IPS-18c (cell line): Measurements from ENCODE around the gene ZNF385D.
A peak's percentile ranks its signal among the peaks of the same experiment; 100 is the strongest.

Experiments
- H3K4me3 ChIP-seq: 2 replicates; pipeline ENCODE4 v1.7.0; 2013; ENCODE audit warnings: low read depth, mild to moderate bottlenecking, low read length, moderate library complexity; ENCODE audit not compliant: insufficient read depth
- H3K9me3 ChIP-seq: one replicate; pipeline ENCODE4 v1.6.1; 2013; ENCODE audit warnings: mild to moderate bottlenecking, low read length, moderate library complexity; ENCODE audit not compliant: control insufficient read depth, insufficient read depth

Gene ZNF385D

GRCh38 chr3:21750831-21751391 is at the start of gene ZNF385D:
TSS of gene ZNF385D (minus strand) at chr3:21751210. CDS start at chr3:21750916, 294 bp downstream.
- H3K4me3 ChIP-seq = peak within 1 kb of the TSS; percentile 46
- no peaks in the 10 kb centered on the region for H3K9me3 ChIP-seq

GRCh38 chr3:21798356-21799088 is 47.5 kb upstream of the ZNF385D start:
- H3K4me3 ChIP-seq = no peak overlapping the region
- no peaks in the 10 kb centered on the region for H3K9me3 ChIP-seq

- H3K4me3 ChIP-seq = no peak overlapping the region
Observed at GRCh38 chr3:21795921-21796320, 44.9 kb upstream of the ZNF385D start.

GRCh38 chr3:21795152-21795837 is 44.3 kb upstream of the ZNF385D start:
- Histone ChIP-seq H3K9me3 (no peaks in the 10 kb centered on the region), H3K4me3 (no peak overlapping the region)

More at GRCh38 chr3:21795921-21796320, 44.9 kb upstream of the ZNF385D start:
- H3K9me3 ChIP-seq = no peaks in the 10 kb centered on the region

- no peaks in the 10 kb centered on the region for H3K9me3 ChIP-seq
- no peak overlapping the region for H3K4me3 ChIP-seq
Observed at GRCh38 chr3:21794291-21794690, 43.3 kb upstream of the ZNF385D start.

GRCh38 chr3:21792176-21792575 is 41.2 kb upstream of the ZNF385D start:
- Histone ChIP-seq H3K9me3 (no peaks in the 10 kb centered on the region), H3K4me3 (no peak overlapping the region)

- no peaks in the 10 kb centered on the region for H3K9me3 ChIP-seq
- no peak overlapping the region for H3K4me3 ChIP-seq
Observed at GRCh38 chr3:21791356-21791755, 40.3 kb upstream of the ZNF385D start.

GRCh38 chr3:21790466-21790865 is 39.5 kb upstream of the ZNF385D start:
- H3K9me3 ChIP-seq = no peaks in the 10 kb centered on the region

GRCh38 chr3:21789730-21790129 is 38.7 kb upstream of the ZNF385D start:
- no peaks in the 10 kb centered on the region for H3K9me3 ChIP-seq
- H3K4me3 ChIP-seq = no peak overlapping the region

More at GRCh38 chr3:21790466-21790865, 39.5 kb upstream of the ZNF385D start:
- no peak overlapping the region for H3K4me3 ChIP-seq

- Histone ChIP-seq H3K9me3 (no peaks in the 10 kb centered on the region), H3K4me3 (no peak overlapping the region)
Observed at GRCh38 chr3:21786438-21786797, 35.4 kb upstream of the ZNF385D start.

- H3K9me3 ChIP-seq = no peaks in the 10 kb centered on the region
- H3K4me3 ChIP-seq = no peak overlapping the region
Observed at GRCh38 chr3:21785765-21786437, 34.9 kb upstream of the ZNF385D start.

GRCh38 chr3:21783839-21784238 is 32.8 kb upstream of the ZNF385D start:
- no peak overlapping the region for H3K4me3 ChIP-seq
- H3K9me3 ChIP-seq = no peaks in the 10 kb centered on the region

GRCh38 chr3:21781355-21781754 is 30.3 kb upstream of the ZNF385D start:
- H3K9me3 ChIP-seq = no peaks in the 10 kb centered on the region
- no peak overlapping the region for H3K4me3 ChIP-seq

- H3K9me3 ChIP-seq = no peaks in the 10 kb centered on the region
Observed at GRCh38 chr3:21779909-21780308, 28.9 kb upstream of the ZNF385D start.

GRCh38 chr3:21778715-21779114 is 27.7 kb upstream of the ZNF385D start:
- H3K9me3 ChIP-seq = no peaks in the 10 kb centered on the region
- H3K4me3 ChIP-seq = no peak overlapping the region

More at GRCh38 chr3:21779909-21780308, 28.9 kb upstream of the ZNF385D start:
- no peak overlapping the region for H3K4me3 ChIP-seq

- Histone ChIP-seq H3K9me3 (no peaks in the 10 kb centered on the region), H3K4me3 (no peak overlapping the region)
Observed at GRCh38 chr3:21777821-21778220, 26.8 kb upstream of the ZNF385D start.

GRCh38 chr3:21766002-21766401 is 15.0 kb upstream of the ZNF385D start:
- no peaks in the 10 kb centered on the region for H3K9me3 ChIP-seq
- no peak overlapping the region for H3K4me3 ChIP-seq

GRCh38 chr3:21755896-21756295 is 4.9 kb upstream of the ZNF385D start:
- no peaks in the 10 kb centered on the region for H3K9me3 ChIP-seq
- no peak overlapping the region for H3K4me3 ChIP-seq
